OCI-LY3 (cell line): ENCODE results near the gene TBC1D32.

Source experiments
- H2AFZ ChIP-seq: fragments of 200-600, 300-600 bp; shearing (Covaris generic); 2 replicates; pipeline ENCODE4 v1.6.0; 2014; ENCODE audit warnings: antibody characterized with exemption, low read depth, low read length
- H3K27ac ChIP-seq: fragments of 200-600, 300-600 bp; sonication (generic); 2 replicates; pipeline ENCODE4 v1.5.1; 2014; ENCODE audit warnings: mild to moderate bottlenecking, low read length, moderate library complexity, mixed read lengths
- H3K27me3 ChIP-seq: fragments of 200-600, 300-600 bp; sonication (generic); 2 replicates; pipeline ENCODE4 v1.6.1; 2014; ENCODE audit warnings: low read depth, low read length, mixed read lengths
- H3K36me3 ChIP-seq: fragments of 200-600, 300-600 bp; sonication (generic); replicated peaks from 2 replicates; pipeline ENCODE3; 2014; ENCODE audit warnings: low read depth, low read length, mixed read lengths
- H3K4me1 ChIP-seq: fragments of 300-600, 200-600 bp; sonication (generic); 2 replicates; pipeline ENCODE4 v1.6.1; 2014; ENCODE audit warnings: low read length, mixed read lengths
- H3K4me2 ChIP-seq: fragments of 200-600, 300-600 bp; sonication (generic); 2 replicates; pipeline ENCODE4 v1.6.1; 2014; ENCODE audit warnings: low read length, mixed read lengths
- H3K4me3 ChIP-seq: fragments of 300-600, 200-600 bp; sonication (generic); 2 replicates; pipeline ENCODE4 v1.5.1; 2014; ENCODE audit warnings: antibody characterized with exemption, mild to moderate bottlenecking, low read length, moderate library complexity
- H3K79me2 ChIP-seq: fragments of 300-600, 200-600 bp; shearing (Covaris generic); 2 replicates; pipeline ENCODE4 v1.6.1; 2014; ENCODE audit warnings: mild to moderate bottlenecking, low read length, mixed read lengths
- H3K9ac ChIP-seq: fragments of 300-600, 200-600 bp; shearing (Covaris generic); 2 replicates; pipeline ENCODE4 v1.6.0; 2014; ENCODE audit warnings: mild to moderate bottlenecking, low read length, moderate library complexity
- H3K9me3 ChIP-seq: fragments of 200-600, 300-600 bp; shearing (Covaris generic); 2 replicates; pipeline ENCODE4 v1.6.1; 2014; ENCODE audit warnings: low read length, mixed read lengths; ENCODE audit not compliant: insufficient read depth
- H4K20me1 ChIP-seq: fragments of 200-600, 300-600 bp; sonication (generic); 2 replicates; pipeline ENCODE4 v1.6.1; 2016; ENCODE audit warnings: low read length, mixed read lengths; ENCODE audit not compliant: insufficient read depth
- EZH2phosphoT487 ChIP-seq: fragments of 200-600 bp; shearing (Covaris generic); IDR thresholded peaks from 2 replicates; pipeline ENCODE4 v1.6.1; 2018; ENCODE audit warnings: antibody characterized with exemption, mixed run types, low read depth
- TF ChIP-seq, protein P1 (sequence below): fragments of 200-600, 300-600 bp; sonication (generic); IDR thresholded peaks from 2 replicates; pipeline ENCODE4 v1.5.1; 2014; ENCODE audit warnings: antibody characterized with exemption, low read length, low read depth

Gene TBC1D32

DNA sequence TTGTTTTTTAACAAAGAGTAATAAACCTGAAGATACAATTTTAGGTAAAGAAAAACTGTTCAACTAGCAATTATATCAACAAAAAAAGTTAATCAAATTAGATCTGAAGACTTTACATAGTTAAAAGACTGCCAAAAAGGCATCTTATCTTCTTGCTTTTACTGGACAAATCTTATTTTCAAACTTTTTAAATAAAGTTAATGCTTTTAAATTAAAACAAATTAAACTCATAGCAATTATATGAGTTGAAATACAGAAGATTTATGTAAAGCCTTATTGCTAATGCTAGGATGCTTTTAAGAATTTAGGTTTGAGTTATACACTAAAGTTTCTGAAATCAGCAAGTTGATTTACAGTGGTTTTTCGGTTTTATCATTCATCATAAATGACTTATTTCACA lies 227.3 kb downstream of the TBC1D32 start:
- Histone ChIP-seq H2AFZ (no peak overlapping the region), H3K27me3 (no peaks in the 10 kb centered on the region), H3K27ac (no peak overlapping the region), H3K4me1 (no peaks in the 10 kb centered on the region), H3K36me3 (no peaks in the 10 kb centered on the region), H3K4me2 (no peak overlapping the region), H4K20me1 (no peaks in the 10 kb centered on the region), H3K79me2 (no peaks in the 10 kb centered on the region), H3K9me3 (no peaks in the 10 kb centered on the region), H3K4me3 (no peak overlapping the region), H3K9ac (no peak overlapping the region)
- TF ChIP-seq, protein P1, sequence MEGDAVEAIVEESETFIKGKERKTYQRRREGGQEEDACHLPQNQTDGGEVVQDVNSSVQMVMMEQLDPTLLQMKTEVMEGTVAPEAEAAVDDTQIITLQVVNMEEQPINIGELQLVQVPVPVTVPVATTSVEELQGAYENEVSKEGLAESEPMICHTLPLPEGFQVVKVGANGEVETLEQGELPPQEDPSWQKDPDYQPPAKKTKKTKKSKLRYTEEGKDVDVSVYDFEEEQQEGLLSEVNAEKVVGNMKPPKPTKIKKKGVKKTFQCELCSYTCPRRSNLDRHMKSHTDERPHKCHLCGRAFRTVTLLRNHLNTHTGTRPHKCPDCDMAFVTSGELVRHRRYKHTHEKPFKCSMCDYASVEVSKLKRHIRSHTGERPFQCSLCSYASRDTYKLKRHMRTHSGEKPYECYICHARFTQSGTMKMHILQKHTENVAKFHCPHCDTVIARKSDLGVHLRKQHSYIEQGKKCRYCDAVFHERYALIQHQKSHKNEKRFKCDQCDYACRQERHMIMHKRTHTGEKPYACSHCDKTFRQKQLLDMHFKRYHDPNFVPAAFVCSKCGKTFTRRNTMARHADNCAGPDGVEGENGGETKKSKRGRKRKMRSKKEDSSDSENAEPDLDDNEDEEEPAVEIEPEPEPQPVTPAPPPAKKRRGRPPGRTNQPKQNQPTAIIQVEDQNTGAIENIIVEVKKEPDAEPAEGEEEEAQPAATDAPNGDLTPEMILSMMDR = no peak
- TF ChIP-seq EZH2phosphoT487 = no peak

DNA sequence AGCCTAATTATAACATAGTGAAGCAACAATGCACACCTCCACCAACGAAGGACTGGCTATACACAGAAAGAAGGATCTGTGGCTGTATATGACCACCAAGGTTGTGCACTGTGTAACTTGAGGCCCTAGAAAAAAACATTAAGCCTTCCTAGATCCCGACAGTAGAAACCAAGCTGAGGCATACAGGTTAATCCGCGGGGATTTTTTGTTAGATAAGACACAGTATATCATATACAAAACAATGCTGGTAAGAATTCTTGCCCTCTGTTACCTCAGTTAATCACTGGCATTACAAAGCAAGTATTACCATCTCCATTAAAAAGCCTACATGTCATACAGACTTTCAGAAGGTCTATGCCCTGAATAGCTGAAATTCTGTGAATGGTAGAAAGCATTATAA lies 228.8 kb downstream of the TBC1D32 start:
- Histone ChIP-seq H3K9me3 (no peaks in the 10 kb centered on the region), H3K79me2 (no peaks in the 10 kb centered on the region), H3K27ac (no peak overlapping the region), H2AFZ (no peak overlapping the region), H4K20me1 (no peaks in the 10 kb centered on the region), H3K36me3 (no peaks in the 10 kb centered on the region), H3K9ac (no peak overlapping the region), H3K4me3 (no peak overlapping the region), H3K27me3 (no peaks in the 10 kb centered on the region), H3K4me1 (no peaks in the 10 kb centered on the region), H3K4me2 (no peak overlapping the region)
- TF ChIP-seq, protein P1 = no peak
- TF ChIP-seq EZH2phosphoT487 = no peak

DNA sequence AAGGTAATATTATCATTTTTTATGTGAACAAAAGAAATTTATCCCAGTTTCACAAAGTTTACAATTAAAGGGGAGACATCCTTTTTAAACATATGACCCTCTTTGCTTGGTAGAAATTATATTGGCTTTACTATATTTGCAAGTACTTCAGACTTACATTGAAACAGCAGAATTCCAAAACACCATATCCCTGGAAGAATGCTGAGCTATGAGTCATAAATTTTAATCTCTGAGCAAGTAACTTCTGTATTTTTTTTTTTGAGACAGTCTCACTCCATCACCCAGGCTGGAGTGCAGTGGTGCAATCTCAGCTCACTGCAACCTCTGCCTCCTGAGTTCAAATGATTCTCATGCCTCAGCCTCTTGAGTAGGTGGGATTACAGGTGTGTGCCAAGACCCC lies 240.4 kb downstream of the TBC1D32 start:
- H3K27me3 ChIP-seq = no peaks in the 10 kb centered on the region
- no peaks in the 10 kb centered on the region for H3K9me3 ChIP-seq
- H3K27ac ChIP-seq = no peak overlapping the region
- no peak overlapping the region for H3K9ac ChIP-seq
- no peaks in the 10 kb centered on the region for H3K36me3 ChIP-seq
- H3K79me2 ChIP-seq = no peaks in the 10 kb centered on the region
- H4K20me1 ChIP-seq = no peaks in the 10 kb centered on the region
- H3K4me3 ChIP-seq = no peak overlapping the region
- no peak overlapping the region for H3K4me2 ChIP-seq
- no peak overlapping the region for H2AFZ ChIP-seq
- no peaks in the 10 kb centered on the region for H3K4me1 ChIP-seq
- TF ChIP-seq EZH2phosphoT487 = no peak
- TF ChIP-seq, protein P1 = no peak

DNA sequence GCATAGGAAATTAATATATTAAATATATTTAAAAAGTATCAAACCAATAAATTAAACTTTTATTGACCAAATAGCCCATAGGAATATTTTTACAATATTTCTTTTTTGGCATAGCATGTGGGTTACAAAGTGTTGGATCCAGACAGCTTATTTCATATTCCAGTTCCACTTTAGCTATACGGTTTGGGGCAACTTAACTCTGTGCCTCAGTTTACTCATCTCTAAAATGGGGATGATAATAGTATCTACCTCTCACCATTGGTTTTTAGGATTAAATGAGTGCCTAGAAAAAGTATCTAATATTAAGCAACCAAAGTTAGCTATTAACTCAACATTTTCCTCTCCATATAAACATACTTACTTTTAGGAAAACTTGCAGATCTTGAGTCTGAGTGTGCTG lies 243.8 kb downstream of the TBC1D32 start:
- Histone ChIP-seq H2AFZ (no peak overlapping the region), H3K4me3 (no peak overlapping the region), H3K79me2 (no peaks in the 10 kb centered on the region), H3K27ac (no peak overlapping the region), H4K20me1 (no peaks in the 10 kb centered on the region), H3K9ac (no peak overlapping the region), H3K36me3 (no peaks in the 10 kb centered on the region), H3K9me3 (no peaks in the 10 kb centered on the region), H3K4me1 (no peaks in the 10 kb centered on the region), H3K4me2 (no peak overlapping the region), H3K27me3 (no peaks in the 10 kb centered on the region)
- TF ChIP-seq EZH2phosphoT487 = no peak
- TF ChIP-seq, protein P1 = no peak
